ENCODE results near the gene TMC1. TPM values are rescaled to one million over a fixed set of nuclear protein-coding genes. Genes with fewer than 3 reads are reported as not detected.
"Not testable (repeated sequence)": the region's sequence is repeated elsewhere in the genome, so short reads cannot be mapped to it uniquely, and the experiment has no call there.

Gene TMC1
- total and polyA plus RNA-seq, 7 donors = 0.05 to 2.6 (median 0.21) TPM; not detected in 3

- WGBS, 3 donors = 51 to 69% (median 56%) methylated on average over 4 of the region's 4 CpGs
- H3K36me3 ChIP-seq (ENCODE audit: insufficient read depth in 1 of 2, low read depth in 1 of 2) = no peaks in the 10 kb centered on the region
- no peak overlapping the region for H3K4me3 ChIP-seq
- DNase-seq = no peak
- no peak for TF ChIP-seq CTCF (IDR thresholded peaks at IDR 0.05)
- intact Hi-C loops (cut with DNase I) = loop anchor here in 1 of 2 donors (5.0 kb wide), 3 partner anchors 99 to 171 kb away; no protein-coding TSS in a partner anchor
- H3K27ac ChIP-seq = peak overlapping the region; percentile 83
- ATAC-seq = peak; percentile 73 to 91 (median 84)
- peaks cover 10% of the 10 kb centered on the region for H3K4me1 ChIP-seq
- H3K27me3 ChIP-seq (ENCODE audit: insufficient read depth in 3 of 3, low read length in 2 of 3) = no peaks in the 10 kb centered on the region
- no peaks in the 10 kb centered on the region for H3K9me3 ChIP-seq
These were observed 43.4 kb upstream of the TMC1 start for GRCh38 chr9:72477930-72478518.

GRCh38 chr9:72478966-72479365, 42.4 kb upstream of the TMC1 start:
- 60 to 75% (median 61%) methylated on average over 1 of the region's 1 CpG for WGBS, 3 donors
- peaks cover 10% of the 10 kb centered on the region for H3K4me1 ChIP-seq
- no peaks in the 10 kb centered on the region for H3K36me3 ChIP-seq (ENCODE audit: insufficient read depth in 1 of 2, low read depth in 1 of 2)
- H3K9me3 ChIP-seq = no peaks in the 10 kb centered on the region
- intact Hi-C loops (cut with DNase I) = loop anchor here in 1 of 2 donors (5.0 kb wide), 3 partner anchors 98 to 172 kb away; no protein-coding TSS in a partner anchor
- no peak overlapping the region for H3K4me3 ChIP-seq
- DNase-seq = no peak
- peak overlapping the region; percentile 83 for H3K27ac ChIP-seq
- no peaks in the 10 kb centered on the region for H3K27me3 ChIP-seq (ENCODE audit: insufficient read depth in 3 of 3, low read length in 2 of 3)
- TF ChIP-seq CTCF (IDR thresholded peaks at IDR 0.05) = no peak
- ATAC-seq = no peak

GRCh38 chr9:72480261-72480660, 41.1 kb upstream of the TMC1 start:
- not testable (repeated sequence) for H3K9me3 ChIP-seq; H3K4me1 ChIP-seq; H3K36me3 ChIP-seq (ENCODE audit: insufficient read depth in 1 of 2, low read depth in 1 of 2); DNase-seq; H3K27me3 ChIP-seq (ENCODE audit: insufficient read depth in 3 of 3, low read length in 2 of 3); H3K4me3 ChIP-seq; H3K27ac ChIP-seq; ATAC-seq
- intact Hi-C loops (cut with DNase I) = loop anchor here in 1 of 2 donors (10.0 kb wide), 1 partner anchor 65 kb away; no protein-coding TSS in a partner anchor
- 92 to 97% (median 95%) methylated on average over 25 of the region's 25 CpGs for WGBS, 3 donors

GRCh38 chr9:72480921-72481320, 40.5 kb upstream of the TMC1 start:
- no peaks in the 10 kb centered on the region for H3K36me3 ChIP-seq (ENCODE audit: insufficient read depth in 1 of 2, low read depth in 1 of 2)
- WGBS, 3 donors = 95 to 100% (median 97%) methylated on average over 1 of the region's 1 CpG
- ATAC-seq = no peak

More at GRCh38 chr9:72480921-72481320, 40.5 kb upstream of the TMC1 start:
- intact Hi-C loops (cut with DNase I) = loop anchor here in 1 of 2 donors (10.0 kb wide), 1 partner anchor 66 kb away; no protein-coding TSS in a partner anchor
- no peaks in the 10 kb centered on the region for H3K9me3 ChIP-seq
- peaks cover 10% of the 10 kb centered on the region for H3K4me1 ChIP-seq
- H3K27me3 ChIP-seq (ENCODE audit: insufficient read depth in 3 of 3, low read length in 2 of 3) = no peaks in the 10 kb centered on the region
- no peak overlapping the region for H3K4me3 ChIP-seq
- DNase-seq = no peak
- no peak for TF ChIP-seq CTCF (IDR thresholded peaks at IDR 0.05)
- no peak overlapping the region for H3K27ac ChIP-seq
